Measurements from ENCODE around the gene PRKCSH. TPM values are rescaled to one million over a fixed set of nuclear protein-coding genes. Genes with fewer than 3 reads are reported as not detected.
"Not testable (repeated sequence)": the region's sequence is repeated elsewhere in the genome, so short reads cannot be mapped to it uniquely, and the experiment has no call there.

The PRKCSH gene
- total RNA-seq, 1 donor = 67.1 TPM

- H3K9me3 ChIP-seq (ENCODE audit: low read depth, low read length) = no peaks in the 10 kb centered on the region
- H3K4me3 ChIP-seq (ENCODE audit: low read length) = no peak overlapping the region
- H3K27me3 ChIP-seq (ENCODE audit: insufficient read depth, low read length) = peaks cover 11% of the 10 kb centered on the region
- H3K4me1 ChIP-seq (ENCODE audit: insufficient read depth, low read length) = no peaks in the 10 kb centered on the region
Observed at GRCh38 chr19:11473725-11474124, 38.3 kb downstream of the PRKCSH start.

GRCh38 chr19:11475343-11475742 lies 39.9 kb downstream of the PRKCSH start:
- H3K9me3 ChIP-seq (ENCODE audit: low read depth, low read length); H3K4me3 ChIP-seq (ENCODE audit: low read length); H3K4me1 ChIP-seq (ENCODE audit: insufficient read depth, low read length): not testable (repeated sequence)
- peaks cover 20% of the 10 kb centered on the region for H3K27me3 ChIP-seq (ENCODE audit: insufficient read depth, low read length)

DNA sequence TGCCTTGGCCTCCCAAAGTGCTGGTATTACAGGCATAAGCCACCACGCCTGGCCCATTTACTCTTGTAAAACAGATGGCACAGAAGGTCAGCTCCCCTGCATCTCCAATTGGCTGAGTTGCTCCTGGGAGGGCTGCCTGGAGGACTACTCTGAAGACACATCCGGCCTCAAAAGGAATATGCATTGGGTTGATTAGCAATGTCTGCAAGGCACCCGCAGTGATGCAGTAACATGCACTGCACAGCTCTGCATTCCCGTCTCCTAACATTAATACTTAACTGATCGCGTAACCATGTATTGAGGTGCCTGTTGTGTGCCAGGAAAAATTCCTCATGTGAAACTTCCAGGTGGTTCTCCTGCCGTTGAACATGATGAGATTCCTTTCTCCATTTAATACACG lies 40.4 kb downstream of the PRKCSH start:
- Histone ChIP-seq H3K27me3 (ENCODE audit: insufficient read depth, low read length) (peaks cover 23% of the 10 kb centered on the region), H3K9me3 (ENCODE audit: low read depth, low read length) (no peaks in the 10 kb centered on the region), H3K4me1 (ENCODE audit: insufficient read depth, low read length) (peaks cover 4% of the 10 kb centered on the region), H3K4me3 (ENCODE audit: low read length) (no peak overlapping the region)

GRCh38 chr19:11478167-11479089 lies 43.0 kb downstream of the PRKCSH start:
- Histone ChIP-seq H3K27me3 (ENCODE audit: insufficient read depth, low read length) (peaks cover 37% of the 10 kb centered on the region), H3K9me3 (ENCODE audit: low read depth, low read length) (no peaks in the 10 kb centered on the region), H3K4me3 (ENCODE audit: low read length) (no peak overlapping the region), H3K4me1 (ENCODE audit: insufficient read depth, low read length) (peaks cover 26% of the 10 kb centered on the region)

- Histone ChIP-seq H3K4me1 (ENCODE audit: insufficient read depth, low read length) (peaks cover 26% of the 10 kb centered on the region), H3K27me3 (ENCODE audit: insufficient read depth, low read length) (peaks cover 37% of the 10 kb centered on the region), H3K4me3 (ENCODE audit: low read length) (no peak overlapping the region)
Observed at GRCh38 chr19:11479090-11479897, 43.9 kb downstream of the PRKCSH start.

DNA sequence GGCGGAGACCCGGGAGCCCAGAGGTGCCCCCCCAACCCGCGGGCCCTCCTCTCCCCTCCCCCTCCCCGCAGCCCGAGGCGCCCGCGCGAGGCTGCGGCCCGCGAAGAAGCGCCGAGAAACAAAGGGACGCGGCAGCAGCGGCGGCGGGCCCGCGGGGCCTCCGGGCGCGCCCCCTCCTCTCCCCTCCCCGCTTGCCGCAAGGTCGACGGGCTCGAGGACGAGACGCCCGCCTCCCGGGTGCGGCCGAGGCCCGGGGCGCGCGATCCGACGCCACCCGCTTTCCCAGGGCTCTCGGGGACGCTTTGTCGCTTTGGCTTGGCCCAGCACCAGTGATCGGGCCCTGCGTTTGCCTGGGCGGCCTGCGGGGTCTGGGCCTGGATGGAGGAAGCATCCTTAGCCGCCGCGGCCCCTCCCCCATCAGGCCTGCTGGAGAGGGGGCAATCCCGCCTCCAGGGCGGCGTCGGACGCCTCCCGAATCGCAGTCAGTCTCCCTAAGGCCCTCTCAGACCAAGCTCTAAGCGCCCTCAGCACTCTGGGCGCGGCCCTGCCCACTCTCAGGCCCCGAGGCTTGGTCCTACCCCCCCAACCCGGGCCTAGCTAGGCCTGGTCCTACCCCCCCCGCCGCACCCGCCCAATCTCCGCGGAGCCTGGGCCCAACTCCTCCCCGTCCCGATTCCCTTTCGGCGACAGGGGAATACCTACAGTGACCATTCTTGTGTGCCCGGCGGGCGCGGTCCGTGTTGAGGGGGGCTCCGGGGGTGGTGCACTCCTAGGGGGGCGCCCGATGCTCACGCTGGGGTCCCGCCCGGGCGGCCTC lies 44.7 kb downstream of the PRKCSH start:
- H3K4me3 ChIP-seq (ENCODE audit: low read length) = no peak overlapping the region
- H3K9me3 ChIP-seq (ENCODE audit: low read depth, low read length) = no peaks in the 10 kb centered on the region
- H3K4me1 ChIP-seq (ENCODE audit: insufficient read depth, low read length) = peaks cover 26% of the 10 kb centered on the region
- H3K27me3 ChIP-seq (ENCODE audit: insufficient read depth, low read length) = peaks cover 37% of the 10 kb centered on the region

More at GRCh38 chr19:11479090-11479897, 43.9 kb downstream of the PRKCSH start:
- no peaks in the 10 kb centered on the region for H3K9me3 ChIP-seq (ENCODE audit: low read depth, low read length)

DNA sequence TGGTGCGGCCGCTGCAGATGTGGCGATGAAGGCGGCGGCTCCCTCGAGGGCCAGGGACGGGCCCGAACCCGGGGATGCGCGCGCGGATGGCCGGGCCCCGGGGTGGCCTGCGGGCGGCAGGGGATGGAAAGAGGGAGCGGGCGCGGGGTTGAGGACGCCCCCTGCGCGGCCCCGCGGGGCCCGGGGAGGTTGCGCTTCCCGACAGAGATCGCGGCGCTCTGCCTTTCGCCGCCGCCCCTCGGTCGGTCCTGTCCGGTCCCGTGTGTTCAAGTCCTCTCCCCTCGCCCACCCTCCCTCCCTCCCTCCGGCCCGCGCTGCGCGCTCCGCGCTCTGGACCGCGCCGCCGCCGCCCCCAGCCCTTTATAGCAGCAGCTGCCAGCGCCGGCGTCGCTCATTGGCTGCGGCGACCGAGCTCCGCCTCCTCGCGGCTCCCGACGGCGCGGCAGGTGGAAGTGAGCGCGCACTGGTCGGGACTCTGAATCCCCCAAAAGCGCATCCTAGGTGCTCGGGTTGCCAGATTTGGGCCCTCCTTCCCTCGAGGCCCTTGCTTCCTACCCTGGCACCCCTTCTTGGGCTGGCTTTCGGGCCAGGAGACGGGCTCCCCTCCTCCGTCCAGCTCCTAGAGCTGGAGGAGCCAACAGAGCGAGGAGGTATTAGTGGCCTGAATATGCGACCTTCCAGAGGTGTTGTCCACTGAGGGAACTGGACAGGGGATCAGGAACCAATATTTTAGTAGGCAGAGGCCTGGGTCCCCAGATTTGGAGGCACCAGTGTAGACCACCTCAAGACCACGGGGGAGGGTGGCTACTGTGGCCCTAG lies 45.5 kb downstream of the PRKCSH start, which contains the start of gene ELAVL3:
TSS of gene ELAVL3 (minus strand) at position 332 of the 819 bp plus-strand sequence. CDS start 438 bp downstream, outside the sequence.
- H3K4me3 ChIP-seq (ENCODE audit: low read length) = no peak within 1 kb of the TSS
- peaks cover 37% of the 10 kb centered on the region for H3K27me3 ChIP-seq (ENCODE audit: insufficient read depth, low read length)
- peaks cover 26% of the 10 kb centered on the region for H3K4me1 ChIP-seq (ENCODE audit: insufficient read depth, low read length)
- no peaks in the 10 kb centered on the region for H3K9me3 ChIP-seq (ENCODE audit: low read depth, low read length)

- Histone ChIP-seq H3K4me1 (ENCODE audit: insufficient read depth, low read length) (peaks cover 26% of the 10 kb centered on the region), H3K4me3 (ENCODE audit: low read length) (no peak overlapping the region), H3K27me3 (ENCODE audit: insufficient read depth, low read length) (peaks cover 37% of the 10 kb centered on the region), H3K9me3 (ENCODE audit: low read depth, low read length) (no peaks in the 10 kb centered on the region)
Observed at GRCh38 chr19:11481534-11482383, 46.3 kb downstream of the PRKCSH start.

- no peak overlapping the region for H3K4me3 ChIP-seq (ENCODE audit: low read length)
- no peaks in the 10 kb centered on the region for H3K9me3 ChIP-seq (ENCODE audit: low read depth, low read length)
- peaks cover 34% of the 10 kb centered on the region for H3K27me3 ChIP-seq (ENCODE audit: insufficient read depth, low read length)
- H3K4me1 ChIP-seq (ENCODE audit: insufficient read depth, low read length) = peaks cover 26% of the 10 kb centered on the region
Observed at GRCh38 chr19:11482384-11483050, 47.1 kb downstream of the PRKCSH start.

- H3K4me3 ChIP-seq (ENCODE audit: low read length) = no peak overlapping the region
- H3K27me3 ChIP-seq (ENCODE audit: insufficient read depth, low read length) = peaks cover 27% of the 10 kb centered on the region
- H3K9me3 ChIP-seq (ENCODE audit: low read depth, low read length) = no peaks in the 10 kb centered on the region
- peaks cover 26% of the 10 kb centered on the region for H3K4me1 ChIP-seq (ENCODE audit: insufficient read depth, low read length)
Observed at GRCh38 chr19:11483366-11484111, 48.1 kb downstream of the PRKCSH start.

DNA sequence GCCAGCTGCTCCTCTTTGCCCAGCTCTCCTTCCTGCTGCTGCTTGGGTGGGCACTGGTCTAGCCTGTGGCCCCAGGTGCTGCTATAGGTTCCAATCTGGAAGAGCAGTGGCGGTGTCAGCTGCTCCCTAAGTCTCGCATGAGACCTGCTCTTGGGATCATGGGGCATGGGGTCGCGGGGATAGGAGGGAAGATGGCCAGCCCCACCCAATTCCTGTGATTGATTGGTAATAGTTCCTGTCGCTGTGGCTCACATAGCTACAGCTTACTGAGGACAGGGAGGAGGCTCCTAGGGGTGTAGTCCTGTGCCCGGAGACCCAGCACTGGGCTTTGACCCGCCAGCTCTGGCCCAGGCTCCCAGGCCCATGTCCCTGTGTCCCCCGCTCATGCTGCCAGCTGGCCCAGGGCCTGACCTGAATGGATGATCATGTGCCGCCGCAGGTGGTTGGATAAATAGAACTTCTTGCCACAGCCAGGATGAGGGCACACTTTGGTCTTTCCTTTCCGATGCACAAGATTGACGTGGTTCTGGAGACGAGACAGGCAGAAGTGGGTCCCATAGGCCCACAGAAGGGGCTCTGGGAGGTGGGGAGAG lies 49.9 kb downstream of the PRKCSH start:
- Histone ChIP-seq H3K4me1 (ENCODE audit: insufficient read depth, low read length) (peaks cover 22% of the 10 kb centered on the region), H3K4me3 (ENCODE audit: low read length) (no peak overlapping the region), H3K27me3 (ENCODE audit: insufficient read depth, low read length) (peaks cover 17% of the 10 kb centered on the region), H3K9me3 (ENCODE audit: low read depth, low read length) (no peaks in the 10 kb centered on the region)

Data from mononuclear cell (primary cell).